Ishikawa (cell line): Measurements from ENCODE around the gene SUSD2.

ENCODE experiments used
- EGR1 ChIP-seq: IDR thresholded peaks from 2 replicates; pipeline ENCODE4 v1.6.1; 2012
- EP300 ChIP-seq: IDR thresholded peaks from 2 replicates; pipeline ENCODE4 v1.6.1; 2012; ENCODE audit warnings: borderline replicate concordance
- NFIC ChIP-seq: IDR thresholded peaks from 2 replicates; pipeline ENCODE4 v1.6.1; 2012
- RAD21 ChIP-seq: IDR thresholded peaks from 2 replicates; pipeline ENCODE4 v1.6.1; 2012; ENCODE audit warnings: low read depth
- TCF12 ChIP-seq: IDR thresholded peaks from 2 replicates; pipeline ENCODE4 v1.6.1; 2012; ENCODE audit warnings: low read depth
- YY1 ChIP-seq: IDR thresholded peaks from 2 replicates; pipeline ENCODE4 v1.6.1; 2012; ENCODE audit warnings: low read depth
- TF ChIP-seq, protein P1 (sequence below): IDR thresholded peaks from 2 replicates; pipeline ENCODE4 v1.6.1; 2012
- TF ChIP-seq, protein P2 (sequence below): IDR thresholded peaks from 2 replicates; pipeline ENCODE4 v1.6.1; 2012; ENCODE audit warnings: low read depth, mild to moderate bottlenecking

GRCh38 chr22:24160546-24160945 is 20.7 kb upstream of the SUSD2 start:
- no peak for TF ChIP-seq EGR1
- TF ChIP-seq, protein P1, sequence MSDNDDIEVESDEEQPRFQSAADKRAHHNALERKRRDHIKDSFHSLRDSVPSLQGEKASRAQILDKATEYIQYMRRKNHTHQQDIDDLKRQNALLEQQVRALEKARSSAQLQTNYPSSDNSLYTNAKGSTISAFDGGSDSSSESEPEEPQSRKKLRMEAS, result no peak
- TF ChIP-seq RAD21, result no peak
- no peak for TF ChIP-seq NFIC
- TF ChIP-seq YY1, result no peak
- no peak for TF ChIP-seq EP300
- TF ChIP-seq TCF12, result no peak
- TF ChIP-seq, protein P2, sequence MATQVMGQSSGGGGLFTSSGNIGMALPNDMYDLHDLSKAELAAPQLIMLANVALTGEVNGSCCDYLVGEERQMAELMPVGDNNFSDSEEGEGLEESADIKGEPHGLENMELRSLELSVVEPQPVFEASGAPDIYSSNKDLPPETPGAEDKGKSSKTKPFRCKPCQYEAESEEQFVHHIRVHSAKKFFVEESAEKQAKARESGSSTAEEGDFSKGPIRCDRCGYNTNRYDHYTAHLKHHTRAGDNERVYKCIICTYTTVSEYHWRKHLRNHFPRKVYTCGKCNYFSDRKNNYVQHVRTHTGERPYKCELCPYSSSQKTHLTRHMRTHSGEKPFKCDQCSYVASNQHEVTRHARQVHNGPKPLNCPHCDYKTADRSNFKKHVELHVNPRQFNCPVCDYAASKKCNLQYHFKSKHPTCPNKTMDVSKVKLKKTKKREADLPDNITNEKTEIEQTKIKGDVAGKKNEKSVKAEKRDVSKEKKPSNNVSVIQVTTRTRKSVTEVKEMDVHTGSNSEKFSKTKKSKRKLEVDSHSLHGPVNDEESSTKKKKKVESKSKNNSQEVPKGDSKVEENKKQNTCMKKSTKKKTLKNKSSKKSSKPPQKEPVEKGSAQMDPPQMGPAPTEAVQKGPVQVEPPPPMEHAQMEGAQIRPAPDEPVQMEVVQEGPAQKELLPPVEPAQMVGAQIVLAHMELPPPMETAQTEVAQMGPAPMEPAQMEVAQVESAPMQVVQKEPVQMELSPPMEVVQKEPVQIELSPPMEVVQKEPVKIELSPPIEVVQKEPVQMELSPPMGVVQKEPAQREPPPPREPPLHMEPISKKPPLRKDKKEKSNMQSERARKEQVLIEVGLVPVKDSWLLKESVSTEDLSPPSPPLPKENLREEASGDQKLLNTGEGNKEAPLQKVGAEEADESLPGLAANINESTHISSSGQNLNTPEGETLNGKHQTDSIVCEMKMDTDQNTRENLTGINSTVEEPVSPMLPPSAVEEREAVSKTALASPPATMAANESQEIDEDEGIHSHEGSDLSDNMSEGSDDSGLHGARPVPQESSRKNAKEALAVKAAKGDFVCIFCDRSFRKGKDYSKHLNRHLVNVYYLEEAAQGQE, result no peak
